HG03064 (cell line): ENCODE results near the gene LRBA.
"Not testable (repeated sequence)": the region's sequence is repeated elsewhere in the genome, so short reads cannot be mapped to it uniquely, and the experiment has no call there.

Source experiments
- ATAC-seq: cut with Tn5 transposase; IDR thresholded peaks from one replicate; pipeline ENCODE4 v1.9.1; 2021; ENCODE audit warnings: low read depth; ENCODE audit not compliant: unreplicated experiment

The LRBA gene

DNA sequence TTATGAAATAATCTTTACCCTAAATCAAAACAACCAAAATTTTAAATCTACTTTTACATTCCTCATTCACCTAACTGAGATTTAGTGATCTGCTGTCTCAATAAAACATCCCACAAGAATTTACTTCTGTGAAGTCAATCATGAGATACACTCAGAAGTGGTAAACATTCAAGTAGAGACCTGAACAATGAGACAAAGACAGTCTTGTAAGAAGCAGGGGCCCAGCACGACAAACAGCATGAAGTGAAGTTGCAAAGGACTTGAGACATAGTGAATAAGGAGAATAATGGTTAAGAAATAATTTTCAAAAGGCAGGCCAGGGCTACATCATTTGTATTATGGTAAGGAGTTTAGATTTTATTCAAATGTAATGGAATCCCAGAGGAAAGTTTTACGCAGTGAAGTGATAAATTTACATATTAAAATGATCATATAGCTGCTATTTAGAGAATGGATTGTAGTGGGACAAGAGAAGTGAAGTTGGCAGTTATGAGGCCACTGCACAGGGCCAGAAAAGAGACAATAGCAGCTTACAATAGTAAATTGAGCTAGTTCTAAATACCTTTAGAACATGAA, 331.2 kb downstream of the LRBA start:
- no peak for ATAC-seq

DNA sequence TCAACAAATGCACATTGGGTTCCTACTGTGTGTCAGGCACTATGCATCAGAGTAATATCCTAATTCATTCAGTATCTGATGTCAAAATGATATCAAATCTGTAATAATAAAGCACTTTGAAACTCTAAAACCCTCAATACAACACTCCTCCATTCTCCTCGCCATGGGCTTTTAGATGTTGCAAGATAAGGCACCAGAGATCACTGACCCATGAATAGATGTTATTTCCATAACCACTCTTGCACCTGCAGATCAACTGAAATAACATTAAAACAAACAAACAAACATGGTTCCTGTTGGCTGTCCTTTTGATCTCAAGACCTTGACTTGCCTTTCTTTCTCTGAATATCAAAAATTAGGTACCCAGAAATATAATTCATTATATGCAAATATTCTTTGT, 333.0 kb downstream of the LRBA start:
- no peak for ATAC-seq

DNA sequence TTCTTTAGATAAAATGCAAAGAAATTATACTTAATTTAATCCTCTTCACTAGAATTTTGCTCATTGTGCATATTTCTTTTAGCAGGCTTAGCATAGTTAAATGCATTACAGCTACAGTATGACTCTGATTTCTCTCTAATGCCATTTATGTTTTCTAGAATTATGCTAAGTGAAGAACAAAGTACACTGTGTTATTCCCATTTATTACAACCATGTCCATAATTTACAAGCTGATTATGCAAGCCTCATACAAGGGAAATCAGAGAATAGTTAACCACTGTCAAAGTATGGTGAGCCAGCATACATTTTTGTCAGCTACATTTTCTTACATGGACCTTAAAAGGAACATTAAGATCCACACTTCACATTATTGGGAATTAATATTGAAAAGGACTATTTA, 334.0 kb downstream of the LRBA start:
- ATAC-seq, result no peak

DNA sequence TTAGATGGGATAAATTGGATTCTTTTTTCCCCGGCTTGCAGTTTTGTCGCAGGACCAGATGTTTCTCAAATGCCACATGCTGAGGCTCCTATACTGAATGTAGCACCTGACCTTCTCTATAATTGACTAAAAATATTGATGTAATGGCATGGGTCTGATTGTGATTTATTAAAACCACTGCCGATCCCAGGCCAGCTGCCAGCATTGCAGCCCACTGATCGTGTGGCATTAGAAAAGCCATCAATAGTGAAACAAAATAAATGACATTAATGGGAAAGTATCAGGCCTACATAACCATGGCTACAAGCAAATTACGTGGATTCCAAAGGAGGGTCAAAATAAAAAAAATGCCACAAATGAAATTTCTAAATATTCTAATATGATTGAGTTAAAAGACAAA, 334.4 kb downstream of the LRBA start:
- ATAC-seq, result no peak

DNA sequence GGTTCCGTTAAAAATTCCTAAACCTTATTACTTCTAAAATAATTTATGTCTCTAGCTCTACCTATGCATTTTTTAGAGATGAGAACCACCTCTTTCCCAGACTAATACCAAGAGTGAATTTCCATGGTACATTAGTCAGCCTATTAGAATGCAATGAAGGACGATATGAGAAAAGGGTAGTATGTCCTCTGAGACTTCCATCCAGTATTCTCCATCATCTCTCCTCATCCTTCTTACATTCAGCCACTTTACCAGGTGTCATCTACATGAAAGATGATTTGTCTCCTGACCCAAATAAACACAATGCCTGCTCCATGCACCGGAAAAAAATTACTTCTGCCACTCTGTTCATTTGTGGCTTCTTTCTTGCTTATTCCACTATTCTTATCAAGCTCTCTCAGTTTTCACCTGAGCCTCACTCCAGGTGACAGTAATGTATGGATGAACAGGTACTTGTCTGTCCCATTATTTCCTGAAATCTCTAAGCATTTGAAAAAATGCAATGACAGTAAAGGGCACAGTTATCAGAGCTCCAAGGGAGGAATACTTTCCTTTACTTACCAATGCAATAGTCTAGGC, 335.2 kb downstream of the LRBA start:
- ATAC-seq, result no peak

DNA sequence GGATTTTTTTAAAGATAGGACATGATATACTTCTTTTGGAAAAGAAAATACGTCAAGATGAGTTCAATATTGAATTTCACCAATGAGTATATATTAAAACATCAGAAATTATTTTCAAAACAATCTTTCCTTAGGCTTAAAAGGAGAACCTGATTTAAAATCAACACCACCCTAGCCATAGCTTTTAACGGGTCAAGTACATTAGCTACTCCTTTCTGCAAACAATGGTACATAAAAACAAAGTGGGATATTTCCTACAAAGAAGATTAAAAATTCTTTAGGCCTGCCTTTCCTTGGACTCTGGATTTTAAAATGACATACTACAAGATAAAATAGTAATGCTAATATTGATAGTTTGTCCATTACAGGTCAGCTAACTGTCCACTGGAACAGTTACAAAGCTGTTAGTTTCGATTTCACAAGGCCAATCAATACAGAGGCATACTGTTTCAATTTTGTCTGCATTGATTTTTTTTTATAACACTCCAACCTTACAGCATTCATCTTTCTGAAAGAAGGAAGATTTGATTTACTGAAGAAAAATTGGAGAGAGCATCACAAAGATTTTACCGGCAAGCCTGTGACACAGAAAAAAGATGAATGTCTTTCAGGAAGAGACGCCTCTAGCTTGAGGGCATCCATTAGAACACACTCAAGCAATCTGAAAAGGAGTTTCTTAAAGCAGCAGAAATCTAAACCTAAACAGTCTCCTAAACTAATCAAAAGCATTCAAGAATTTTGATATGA, 335.9 kb downstream of the LRBA start:
- ATAC-seq, result no peak

DNA sequence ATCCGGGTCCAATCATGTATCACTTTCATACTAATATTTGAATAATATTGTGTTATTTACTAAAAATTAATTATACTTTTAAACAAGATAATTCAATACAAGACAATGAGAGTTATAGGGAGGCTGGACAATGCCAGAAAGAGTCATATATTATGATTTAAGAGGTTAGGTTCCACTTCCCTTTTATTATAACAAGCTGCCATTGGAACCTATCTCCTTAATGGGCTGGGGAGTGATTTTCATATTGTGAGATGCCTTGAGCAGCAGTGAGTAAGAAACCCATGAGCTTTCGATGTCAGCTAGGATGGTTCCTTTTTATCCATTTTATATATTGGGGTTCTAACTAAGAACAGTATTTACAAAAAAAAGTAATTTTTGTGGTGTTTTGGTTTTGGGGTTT, 341.3 kb downstream of the LRBA start:
- ATAC-seq, result no peak

DNA sequence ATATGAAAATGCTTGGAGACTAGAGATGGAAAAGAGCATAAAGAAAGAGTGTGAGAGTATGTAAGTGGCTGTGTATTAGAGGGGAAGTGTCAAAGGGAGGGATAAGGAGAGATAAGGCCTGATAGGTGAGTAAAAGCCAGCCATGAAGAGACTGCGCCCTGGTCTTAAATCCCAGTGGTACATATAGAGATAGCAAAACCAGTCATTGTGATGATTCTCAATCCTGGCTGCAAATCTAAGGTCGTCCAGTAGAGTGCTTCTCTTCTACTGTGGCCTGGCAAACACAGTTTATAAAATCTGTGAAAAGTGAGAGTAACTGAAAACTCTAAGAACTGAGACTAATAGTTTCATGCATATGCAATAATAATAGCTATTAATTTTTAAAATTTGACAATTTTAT, 346.3 kb downstream of the LRBA start:
- ATAC-seq, result no peak

DNA sequence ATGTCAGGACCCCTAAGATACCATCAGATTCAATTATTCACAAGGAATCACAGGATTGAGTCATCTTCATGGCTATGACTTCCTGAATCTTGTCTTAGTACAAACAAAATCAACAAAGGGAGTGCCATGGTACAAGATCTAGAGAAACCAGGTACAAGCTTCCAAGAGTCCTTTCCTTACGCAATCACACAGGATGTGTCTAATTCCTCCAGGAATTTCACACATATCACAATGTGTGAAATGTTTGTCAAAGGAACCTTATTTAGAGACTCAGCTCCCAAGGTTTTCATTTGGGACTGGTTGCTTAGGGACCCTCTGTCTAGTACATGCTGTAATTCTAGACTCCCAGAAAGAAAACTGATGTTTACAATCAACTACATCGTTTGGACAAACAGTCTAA, 350.1 kb downstream of the LRBA start:
- ATAC-seq, result no peak

DNA sequence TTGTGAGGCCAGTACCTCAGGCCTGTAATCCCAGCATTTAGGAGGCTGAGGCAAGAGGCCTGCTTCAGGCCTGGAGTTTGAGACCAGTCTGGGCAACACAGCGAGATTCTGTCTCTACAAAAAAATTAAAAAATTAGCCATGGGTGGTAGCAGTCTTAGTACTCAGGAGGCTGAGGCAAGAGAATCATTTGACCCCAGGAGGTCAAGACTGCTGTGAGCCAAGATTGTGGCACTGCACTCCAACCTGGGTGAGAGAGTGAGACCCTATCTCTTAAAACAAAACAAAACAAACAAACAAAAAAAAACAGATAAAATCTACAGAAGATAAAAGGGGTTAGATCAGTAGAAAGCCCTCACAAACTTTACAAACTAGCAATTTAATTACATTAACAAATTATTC, 352.4 kb downstream of the LRBA start:
- ATAC-seq, result no peak

DNA sequence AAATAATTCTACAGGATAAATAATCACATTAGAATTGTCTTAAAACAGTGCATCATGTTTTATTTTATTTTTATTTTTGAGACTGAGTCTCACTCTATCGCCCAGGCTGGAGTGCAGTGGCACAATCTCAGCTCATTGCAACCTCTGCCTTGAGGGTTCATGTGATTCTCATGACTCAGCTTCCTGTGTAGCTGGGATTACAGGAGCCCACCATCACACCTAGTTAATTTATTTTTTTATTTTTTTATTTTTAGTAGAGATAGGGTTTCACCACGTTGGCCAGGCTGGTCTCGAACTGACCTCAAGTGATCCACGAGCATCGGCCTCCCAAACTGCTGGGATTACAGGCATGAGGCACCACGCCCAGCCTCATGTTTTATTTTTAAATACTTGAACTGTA, 353.5 kb downstream of the LRBA start:
- not testable (repeated sequence) for ATAC-seq

DNA sequence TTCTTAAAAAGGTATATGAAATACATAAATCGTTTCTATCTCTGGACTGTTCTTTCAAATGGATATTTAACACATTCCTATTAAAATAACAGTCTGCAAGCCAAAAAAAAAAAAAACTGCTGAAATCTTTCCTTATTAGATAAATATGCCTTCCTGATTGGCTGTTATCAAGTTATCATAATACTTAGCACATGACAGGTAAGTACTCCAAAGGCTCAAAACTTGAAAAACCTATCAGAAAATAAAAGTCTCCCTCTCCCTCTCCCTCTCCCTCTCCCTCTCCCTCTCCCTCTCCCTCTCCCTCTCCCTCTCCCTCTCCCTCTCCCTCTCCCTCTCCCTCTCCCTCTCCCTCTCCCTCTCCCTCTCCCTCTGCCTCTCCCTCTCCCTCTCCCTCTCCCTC, 356.8 kb downstream of the LRBA start:
- not testable (repeated sequence) for ATAC-seq

DNA sequence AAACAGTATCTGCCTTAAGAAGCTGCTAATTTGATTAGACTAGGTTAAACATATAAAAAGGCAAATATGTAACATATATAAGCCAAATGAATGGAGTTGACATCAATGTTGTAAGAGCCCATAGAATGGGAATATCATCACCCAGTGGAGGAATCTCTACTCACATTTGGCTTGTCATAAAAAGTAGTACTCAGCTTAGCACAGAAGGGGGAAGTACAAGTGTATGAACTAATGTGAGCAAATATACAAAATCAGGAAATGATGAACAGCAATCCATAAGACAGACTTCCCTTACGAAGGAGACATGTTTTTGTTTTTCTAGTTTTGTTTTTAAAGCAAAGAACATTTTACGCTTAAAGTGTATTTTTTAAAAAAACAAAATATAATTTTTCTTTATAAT, 358.2 kb downstream of the LRBA start:
- no peak for ATAC-seq

DNA sequence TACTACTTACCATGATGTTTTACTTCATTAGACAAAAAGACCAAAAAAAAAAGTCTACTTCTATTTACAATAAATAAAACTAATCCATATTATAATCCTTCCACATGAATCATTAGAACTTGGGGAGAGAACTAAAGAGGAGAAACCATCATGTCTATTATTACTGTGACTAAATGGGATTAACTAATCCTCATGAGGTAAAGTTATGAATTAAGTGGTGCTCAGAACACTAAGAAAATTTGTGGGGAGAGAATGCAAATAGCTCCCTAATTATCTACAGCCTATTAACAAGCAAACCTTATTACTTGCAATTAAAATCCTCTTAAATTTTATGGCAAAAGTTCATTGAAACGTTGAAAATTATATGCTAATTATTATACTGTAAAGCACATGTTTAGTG, 364.3 kb downstream of the LRBA start:
- no peak for ATAC-seq

DNA sequence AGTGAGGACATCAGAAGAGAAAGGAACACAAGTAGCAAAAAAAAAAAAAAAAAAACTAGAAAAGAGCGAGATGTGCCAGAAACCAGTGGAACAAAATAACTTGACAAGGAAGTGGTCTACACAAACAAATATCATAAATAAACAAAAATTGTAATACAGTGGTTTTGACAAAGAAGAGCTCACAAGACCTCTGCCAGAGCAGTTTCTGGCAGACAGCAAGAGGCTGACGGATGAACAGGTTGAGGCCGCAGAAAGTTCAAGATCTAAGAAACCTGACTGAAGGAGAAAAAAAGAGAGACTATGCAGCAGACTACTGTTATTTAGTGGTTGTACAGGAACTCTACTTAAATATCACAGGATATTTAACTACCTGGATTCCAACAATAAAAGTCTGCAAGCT, 367.0 kb downstream of the LRBA start:
- ATAC-seq, result no peak

DNA sequence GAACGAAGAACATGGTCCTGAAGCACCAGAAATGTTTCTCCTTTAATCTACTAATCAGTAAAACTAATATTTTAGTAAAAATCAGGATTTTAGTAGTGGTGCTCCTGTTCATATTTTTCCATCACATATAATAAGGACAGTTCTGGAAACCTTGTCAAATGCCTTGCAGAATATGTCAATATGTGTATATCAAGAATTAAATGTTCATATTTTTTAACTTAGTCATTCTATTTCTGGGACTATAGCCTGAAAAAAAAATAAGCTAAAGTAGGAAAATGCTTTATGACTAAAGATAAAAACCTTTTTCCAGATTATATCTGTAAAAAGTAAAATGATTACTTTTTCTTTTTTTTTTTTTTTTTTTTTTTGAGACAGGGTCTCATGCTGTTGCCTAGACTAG, 368.1 kb downstream of the LRBA start:
- ATAC-seq, result no peak

DNA sequence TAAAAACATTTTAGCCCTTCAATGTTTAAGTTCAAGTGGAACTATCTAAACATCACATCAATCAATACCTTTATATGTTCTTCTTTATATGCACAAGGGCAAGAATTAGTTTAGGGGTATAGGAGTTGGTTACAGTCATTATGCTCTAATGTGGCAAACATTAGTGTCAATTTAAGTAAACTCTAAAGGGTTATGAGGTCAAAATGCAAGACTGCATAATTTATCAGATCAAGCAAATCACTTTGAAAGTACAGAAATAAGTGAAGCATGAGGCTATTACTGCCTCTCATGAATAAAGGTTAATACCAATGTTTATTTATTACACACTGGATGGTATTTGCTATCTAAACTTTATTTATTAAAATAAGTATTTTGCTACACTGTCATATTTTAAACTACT, 373.5 kb downstream of the LRBA start:
- no peak for ATAC-seq

DNA sequence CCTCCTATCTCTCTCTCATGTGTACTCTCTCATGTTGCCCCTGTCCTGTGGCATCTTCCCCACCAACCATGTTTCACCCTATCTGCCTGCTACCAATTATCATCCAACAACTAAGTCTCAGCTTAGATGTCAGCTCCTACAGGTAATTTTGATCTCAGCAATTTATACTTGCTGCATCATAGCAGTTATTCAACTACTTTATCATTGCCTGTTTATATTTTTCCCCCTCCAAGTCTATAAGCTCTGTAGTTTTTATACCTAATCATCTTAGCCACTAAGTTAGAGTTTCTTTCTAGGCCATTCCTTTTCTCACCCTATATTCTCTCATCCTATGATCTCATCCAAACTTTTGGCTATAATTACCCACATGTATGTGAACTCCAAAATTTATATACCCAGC, 382.4 kb downstream of the LRBA start:
- no peak for ATAC-seq

DNA sequence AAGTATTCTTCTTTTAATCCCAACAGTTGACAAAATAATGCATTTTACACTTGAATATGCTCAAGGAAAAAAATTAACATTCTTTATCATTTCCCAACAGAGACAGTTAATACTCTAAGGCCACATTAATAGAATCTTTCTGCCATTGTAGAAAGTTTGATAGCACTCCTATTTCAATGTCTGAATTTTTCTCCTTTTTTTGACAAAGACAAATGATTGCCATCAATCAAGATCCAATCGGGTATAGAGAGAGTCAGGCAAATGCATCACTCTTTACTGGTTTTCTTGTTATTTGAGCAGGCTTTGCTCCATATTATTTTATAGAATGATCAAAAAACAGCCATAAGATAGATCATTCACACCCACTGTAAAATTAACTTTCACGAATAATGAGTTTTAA, 387.0 kb downstream of the LRBA start:
- no peak for ATAC-seq

DNA sequence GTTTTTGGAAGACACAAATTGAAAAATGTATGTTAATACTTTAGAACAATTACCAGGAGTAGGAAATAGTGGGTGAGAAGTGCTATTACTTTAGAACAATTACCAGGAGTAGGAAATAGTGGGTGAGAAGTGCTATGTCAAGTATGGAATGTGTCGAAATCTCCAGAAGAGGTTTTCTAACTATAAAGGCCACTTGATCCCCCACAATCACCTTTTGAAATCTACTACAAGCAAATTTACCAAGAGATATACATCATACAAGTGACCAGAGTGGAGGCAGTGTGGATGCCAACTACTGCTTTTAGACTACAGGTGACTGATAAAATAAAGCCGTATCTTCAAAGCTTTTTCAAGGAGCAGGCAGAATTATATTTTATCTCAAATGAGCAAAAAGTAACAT, 390.1 kb downstream of the LRBA start:
- ATAC-seq, result no peak

DNA sequence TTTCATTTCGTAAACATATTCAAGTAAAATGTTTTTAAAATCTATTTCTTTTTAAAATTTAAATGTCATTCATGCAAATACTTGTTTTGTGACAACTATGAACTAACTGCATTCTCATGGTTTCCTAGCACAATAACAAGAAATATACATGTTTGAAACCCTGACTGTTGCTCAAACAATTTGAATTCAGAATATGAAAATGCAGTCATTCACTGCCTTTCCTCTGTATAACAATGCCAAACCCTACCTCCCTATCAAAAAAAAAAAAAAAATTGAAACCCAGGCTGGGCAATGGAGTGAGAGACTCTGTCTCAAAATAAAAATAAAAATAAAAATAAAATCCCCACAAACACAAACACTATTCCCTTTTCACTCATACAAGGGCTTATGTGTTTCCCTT, 391.0 kb downstream of the LRBA start:
- ATAC-seq, result no peak

DNA sequence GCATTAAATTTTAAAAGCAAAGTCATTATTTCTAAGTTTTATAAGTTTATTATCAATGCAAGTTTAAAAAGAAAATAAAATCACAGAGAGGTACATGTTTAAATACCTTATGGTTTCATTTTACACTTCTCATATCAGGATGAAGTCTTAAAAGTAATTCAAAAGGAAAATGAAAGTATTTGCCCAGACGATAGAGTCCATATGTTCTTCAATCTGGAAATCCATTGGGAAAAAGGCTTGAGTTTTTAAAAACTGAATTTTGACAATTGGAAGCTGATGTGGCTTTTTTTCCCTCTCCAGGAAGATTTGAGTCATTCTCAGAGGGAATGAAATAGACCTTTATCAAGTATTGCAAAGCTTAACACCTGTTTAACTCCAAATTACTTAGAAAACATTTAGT, 396.0 kb downstream of the LRBA start:
- ATAC-seq, result no peak
